DND-41 (cell line): Measurements from ENCODE around the gene GABRA4.

ENCODE experiments used
- ATAC-seq: fragments of 200-7000 bp; cut with Tn5 transposase; 3 replicates; pipeline ENCODE4 v1.9.1; 2021; ENCODE audit warnings: low read depth; ENCODE audit not compliant: insufficient read depth
- DNase-seq: peaks from one replicate; pipeline ENCODE4 v3.0.0-alpha.2; 2020
- H2AFZ ChIP-seq: 2 replicates; pipeline ENCODE4 v1.6.0; 2012; ENCODE audit warnings: low read depth, low read length
- H3K27ac ChIP-seq: 2 replicates; pipeline ENCODE4 v1.5.1; 2012; ENCODE audit warnings: low read length, inconsistent platforms
- H3K27me3 ChIP-seq: fragments of 200-600 bp; sonication (generic); 2 replicates; pipeline ENCODE4 v1.6.0; 2012; ENCODE audit warnings: low read length, mild to moderate bottlenecking, inconsistent platforms; ENCODE audit not compliant: insufficient read depth, poor library complexity
- H3K36me3 ChIP-seq: 2 replicates; pipeline ENCODE4 v1.5.1; 2012; ENCODE audit warnings: low read length, inconsistent platforms; ENCODE audit not compliant: insufficient read depth
- H3K4me1 ChIP-seq: 2 replicates; pipeline ENCODE4 v1.5.1; 2012; ENCODE audit warnings: mild to moderate bottlenecking, low read length; ENCODE audit not compliant: insufficient read depth
- H3K4me2 ChIP-seq: 2 replicates; pipeline ENCODE4 v1.6.0; 2012; ENCODE audit warnings: mild to moderate bottlenecking, moderate library complexity, low read length, inconsistent platforms; ENCODE audit not compliant: insufficient read depth
- H3K4me3 ChIP-seq, 2 experiments: fragments of 200-600 bp in 1 of 2; shearing (Covaris generic) in 1 of 2; 2 replicates each; pipeline ENCODE4 v1.5.1; 2012 to 2016; ENCODE audit warnings: inconsistent platforms in 2 of 2, low read length in 2 of 2, mild to moderate bottlenecking in 2 of 2, low read depth in 1 of 2, moderate library complexity in 1 of 2
- H3K79me2 ChIP-seq: 2 replicates; pipeline ENCODE4 v1.6.0; 2012; ENCODE audit warnings: low read length, inconsistent platforms; ENCODE audit not compliant: insufficient read depth
- H3K9ac ChIP-seq: 2 replicates; pipeline ENCODE4 v1.6.0; 2012; ENCODE audit warnings: low read depth, mild to moderate bottlenecking, inconsistent platforms, low read length, moderate library complexity
- H3K9me3 ChIP-seq: 2 replicates; pipeline ENCODE4 v1.5.1; 2012; ENCODE audit warnings: low read length, moderate library complexity, mild to moderate bottlenecking, inconsistent platforms; ENCODE audit not compliant: insufficient read depth, severe bottlenecking
- H4K20me1 ChIP-seq: 2 replicates; pipeline ENCODE4 v1.6.0; 2012; ENCODE audit warnings: low read length; ENCODE audit not compliant: insufficient read depth
- EZH2 ChIP-seq: IDR thresholded peaks from 3 replicates; pipeline ENCODE4 v1.6.1; 2012; ENCODE audit warnings: borderline replicate concordance, low read depth, mild to moderate bottlenecking, moderate library complexity, low read length, inconsistent platforms; ENCODE audit not compliant: severe bottlenecking
- TF ChIP-seq, protein P1 (sequence below): IDR thresholded peaks from 2 replicates; pipeline ENCODE4 v1.5.1; 2012; ENCODE audit warnings: borderline replicate concordance, low read length, moderate library complexity, mild to moderate bottlenecking; ENCODE audit not compliant: poor library complexity, severe bottlenecking; ENCODE audit errors: extremely low read depth

The GABRA4 gene

GRCh38 chr4:46974891-46975543, 18.4 kb downstream of the GABRA4 start:
- Histone ChIP-seq H3K27ac (no peak overlapping the region), H3K36me3 (no peaks in the 10 kb centered on the region), H3K4me1 (no peaks in the 10 kb centered on the region), H4K20me1 (no peaks in the 10 kb centered on the region), H3K9ac (no peak overlapping the region), H3K27me3 (no peaks in the 10 kb centered on the region), H2AFZ (no peak overlapping the region), H3K4me3 (no peak overlapping the region), H3K9me3 (no peaks in the 10 kb centered on the region), H3K4me2 (no peak overlapping the region), H3K79me2 (no peaks in the 10 kb centered on the region)
- TF ChIP-seq EZH2 = no peak
- TF ChIP-seq, protein P1, sequence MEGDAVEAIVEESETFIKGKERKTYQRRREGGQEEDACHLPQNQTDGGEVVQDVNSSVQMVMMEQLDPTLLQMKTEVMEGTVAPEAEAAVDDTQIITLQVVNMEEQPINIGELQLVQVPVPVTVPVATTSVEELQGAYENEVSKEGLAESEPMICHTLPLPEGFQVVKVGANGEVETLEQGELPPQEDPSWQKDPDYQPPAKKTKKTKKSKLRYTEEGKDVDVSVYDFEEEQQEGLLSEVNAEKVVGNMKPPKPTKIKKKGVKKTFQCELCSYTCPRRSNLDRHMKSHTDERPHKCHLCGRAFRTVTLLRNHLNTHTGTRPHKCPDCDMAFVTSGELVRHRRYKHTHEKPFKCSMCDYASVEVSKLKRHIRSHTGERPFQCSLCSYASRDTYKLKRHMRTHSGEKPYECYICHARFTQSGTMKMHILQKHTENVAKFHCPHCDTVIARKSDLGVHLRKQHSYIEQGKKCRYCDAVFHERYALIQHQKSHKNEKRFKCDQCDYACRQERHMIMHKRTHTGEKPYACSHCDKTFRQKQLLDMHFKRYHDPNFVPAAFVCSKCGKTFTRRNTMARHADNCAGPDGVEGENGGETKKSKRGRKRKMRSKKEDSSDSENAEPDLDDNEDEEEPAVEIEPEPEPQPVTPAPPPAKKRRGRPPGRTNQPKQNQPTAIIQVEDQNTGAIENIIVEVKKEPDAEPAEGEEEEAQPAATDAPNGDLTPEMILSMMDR = no peak
- DNase-seq (no peak), ATAC-seq (no peak)

GRCh38 chr4:46968847-46969246, 24.5 kb downstream of the GABRA4 start:
- ATAC-seq = no peak
- TF ChIP-seq, protein P1 = no peak
- no peak for TF ChIP-seq EZH2

GRCh38 chr4:46967631-46968030, 25.8 kb downstream of the GABRA4 start:
- H3K4me2 ChIP-seq = no peak overlapping the region
- ATAC-seq = no peak
- no peaks in the 10 kb centered on the region for H4K20me1 ChIP-seq
- TF ChIP-seq, protein P1 = no peak
- no peak for TF ChIP-seq EZH2
- H3K27me3 ChIP-seq = no peaks in the 10 kb centered on the region
- H2AFZ ChIP-seq = no peak overlapping the region
- no peaks in the 10 kb centered on the region for H3K36me3 ChIP-seq
- no peak overlapping the region for H3K27ac ChIP-seq
- DNase-seq = no peak
- no peak overlapping the region for H3K4me3 ChIP-seq
- no peaks in the 10 kb centered on the region for H3K9me3 ChIP-seq
- no peaks in the 10 kb centered on the region for H3K79me2 ChIP-seq
- H3K4me1 ChIP-seq = no peaks in the 10 kb centered on the region
- H3K9ac ChIP-seq = no peak overlapping the region

More at GRCh38 chr4:46968847-46969246, 24.5 kb downstream of the GABRA4 start:
- no peaks in the 10 kb centered on the region for H3K4me1 ChIP-seq
- no peak overlapping the region for H3K4me3 ChIP-seq
- no peak overlapping the region for H3K9ac ChIP-seq
- H4K20me1 ChIP-seq = no peaks in the 10 kb centered on the region
- H2AFZ ChIP-seq = no peak overlapping the region
- H3K9me3 ChIP-seq = no peaks in the 10 kb centered on the region
- no peaks in the 10 kb centered on the region for H3K27me3 ChIP-seq
- DNase-seq = no peak
- H3K36me3 ChIP-seq = no peaks in the 10 kb centered on the region
- H3K27ac ChIP-seq = no peak overlapping the region
- no peak overlapping the region for H3K4me2 ChIP-seq
- H3K79me2 ChIP-seq = no peaks in the 10 kb centered on the region
